Stimulated activated CD8-positive, alpha-beta memory T cell treated with anti-CD3 and anti-CD28 coated beads, Interleukin-7, amount 100 ng/mL, for 24 hours (primary cell): ENCODE data around the gene AQP12B.
"Not testable (repeated sequence)": the region's sequence is repeated elsewhere in the genome, so short reads cannot be mapped to it uniquely, and the experiment has no call there.

ENCODE experiments used
- DNase-seq: peaks from one replicate; pipeline ENCODE4 v3.0.0-alpha.2; 2020; ENCODE audit warnings: low read depth

AQP12B gene

GRCh38 chr2:240682431-240683224, at the start of gene AQP12B:
Gene AQP12B, minus strand, starts transcription at chr2:240682885. Its CDS starts 48 bp downstream, at chr2:240682837.
- DNase-seq, result not testable (repeated sequence)

- no peak for DNase-seq
Observed at GRCh38 chr2:240732184-240732583, 49.5 kb upstream of the AQP12B start.

GRCh38 chr2:240731178-240731545, 48.5 kb upstream of the AQP12B start:
- no peak for DNase-seq

GRCh38 chr2:240730501-240731177, 48.0 kb upstream of the AQP12B start:
- no peak for DNase-seq

- no peak for DNase-seq
Observed at GRCh38 chr2:240728827-240729226, 46.1 kb upstream of the AQP12B start.

- no peak for DNase-seq
Observed at GRCh38 chr2:240728361-240728760, 45.7 kb upstream of the AQP12B start.

- DNase-seq, result no peak
Observed at GRCh38 chr2:240727913-240728312, 45.2 kb upstream of the AQP12B start.

- no peak for DNase-seq
Observed at GRCh38 chr2:240727439-240727838, 44.8 kb upstream of the AQP12B start.

GRCh38 chr2:240726876-240727275, 44.2 kb upstream of the AQP12B start:
- no peak for DNase-seq

GRCh38 chr2:240725671-240726070, 43.0 kb upstream of the AQP12B start:
- DNase-seq, result no peak

GRCh38 chr2:240725266-240725665, 42.6 kb upstream of the AQP12B start:
- DNase-seq, result no peak

- no peak for DNase-seq
Observed at GRCh38 chr2:240724431-240724830, 41.7 kb upstream of the AQP12B start.

GRCh38 chr2:240723851-240724250, 41.2 kb upstream of the AQP12B start:
- no peak for DNase-seq

GRCh38 chr2:240722796-240723735, 40.4 kb upstream of the AQP12B start:
- no peak for DNase-seq

GRCh38 chr2:240722376-240722775, 39.7 kb upstream of the AQP12B start:
- no peak for DNase-seq

GRCh38 chr2:240721596-240722180, 39.0 kb upstream of the AQP12B start:
- DNase-seq, result no peak

- DNase-seq, result no peak
Observed at GRCh38 chr2:240720686-240721595, 38.3 kb upstream of the AQP12B start.

- DNase-seq, result no peak
Observed at GRCh38 chr2:240719676-240720545, 37.2 kb upstream of the AQP12B start.

GRCh38 chr2:240718896-240719490, 36.3 kb upstream of the AQP12B start:
- DNase-seq, result no peak
